WTC11 (cell line): ENCODE results near the gene HID1. TPM values are rescaled to one million over a fixed set of nuclear protein-coding genes. Genes with fewer than 3 reads are reported as not detected.

Experiments used
- ATAC-seq: fragments of 200-7000 bp; cut with Tn5 transposase; 2 replicates; pipeline ENCODE4 v1.10.0; 2021; ENCODE audit warnings: mild to moderate bottlenecking, moderate library complexity
- CTCF ChIA-PET: fragments of 300-600 bp; sonication (Branson Sonifier 250); formaldehyde crosslinking; loops from one replicate; lab custom pipeline; 2021; ENCODE audit warnings: antibody characterized with exemption; lab: Charles Lee
- POLR2A ChIA-PET: fragments of 350-600 bp; sonication (Branson Sonifier 250); formaldehyde crosslinking; loops from one replicate; lab custom pipeline; 2021; ENCODE audit warnings: antibody characterized with exemption; lab: Charles Lee
- DNase-seq: peaks from one replicate; pipeline ENCODE4 v3.0.0; 2021; ENCODE audit warnings: low spot score
- H3K27ac Mint-ChIP-seq: 2 replicates; pipeline ENCODE4 v1.8.0; 2021; ENCODE audit warnings: mixed read lengths
- H3K27me3 Mint-ChIP-seq: 2 replicates; pipeline ENCODE4 v1.8.0; 2021; ENCODE audit warnings: low read depth, mild to moderate bottlenecking, moderate library complexity, mixed read lengths
- H3K36me3 Mint-ChIP-seq: 2 replicates; pipeline ENCODE4 v1.8.0; 2021; ENCODE audit warnings: mixed read lengths
- H3K4me1 Mint-ChIP-seq: 2 replicates; pipeline ENCODE4 v1.8.0; 2022; ENCODE audit warnings: mixed read lengths
- H3K4me3 Mint-ChIP-seq: 2 replicates; pipeline ENCODE4 v1.8.0; 2021; ENCODE audit warnings: mild to moderate bottlenecking, moderate library complexity, mixed read lengths
- H3K9me3 Mint-ChIP-seq: 2 replicates; pipeline ENCODE4 v1.8.0; 2021; ENCODE audit warnings: mixed read lengths
- ARID4B ChIP-seq: sonication (generic); formaldehyde crosslinking; IDR thresholded peaks from 2 replicates; pipeline ENCODE4 v1.8.0; 2023; ENCODE audit warnings: missing genetic modification reagents, mild to moderate bottlenecking, borderline replicate concordance
- ATF6 ChIP-seq: sonication (generic); formaldehyde crosslinking; IDR thresholded peaks from 2 replicates; pipeline ENCODE4 v1.8.1; 2023; ENCODE audit warnings: mild to moderate bottlenecking, missing genetic modification reagents
- ELF4 ChIP-seq: sonication (generic); formaldehyde crosslinking; IDR thresholded peaks from 2 replicates; pipeline ENCODE4 v1.8.1; 2022; ENCODE audit warnings: low read depth, mild to moderate bottlenecking, moderate library complexity, missing genetic modification reagents
- ETV6 ChIP-seq: sonication (generic); formaldehyde crosslinking; IDR thresholded peaks from 2 replicates; pipeline ENCODE4 v1.8.1; 2022; ENCODE audit warnings: mild to moderate bottlenecking, missing genetic modification reagents
- MXD4 ChIP-seq: fragments of 250-450 bp; sonication (Bioruptor Pico); IDR thresholded peaks from 2 replicates; pipeline ENCODE4 v1.8.0; 2021; ENCODE audit warnings: mild to moderate bottlenecking, moderate library complexity, borderline replicate concordance
- MYBL2 ChIP-seq: sonication (generic); formaldehyde crosslinking; IDR thresholded peaks from 2 replicates; pipeline ENCODE4 v1.8.1; 2023; ENCODE audit warnings: mild to moderate bottlenecking, moderate library complexity, missing genetic modification reagents
- NFE2L1 ChIP-seq: sonication (generic); formaldehyde crosslinking; IDR thresholded peaks from 2 replicates; pipeline ENCODE4 v1.8.1; 2023; ENCODE audit warnings: missing genetic modification reagents
- NFYB ChIP-seq: sonication (generic); formaldehyde crosslinking; conservative IDR thresholded peaks from 2 replicates; pipeline ENCODE4 v1.8.0; 2022; ENCODE audit warnings: low read depth, missing genetic modification reagents
- OVOL2 ChIP-seq: fragments of 250-450 bp; sonication (Bioruptor Pico); IDR thresholded peaks from 2 replicates; pipeline ENCODE4 v1.9.0; 2021; ENCODE audit warnings: mild to moderate bottlenecking, borderline replicate concordance
- PRDM15 ChIP-seq: sonication (generic); formaldehyde crosslinking; IDR thresholded peaks from 2 replicates; pipeline ENCODE4 v1.8.0; 2022; ENCODE audit warnings: missing genetic modification reagents
- ZNF219 ChIP-seq: sonication (generic); formaldehyde crosslinking; IDR thresholded peaks from 2 replicates; pipeline ENCODE4 v1.8.0; 2023; ENCODE audit warnings: missing genetic modification reagents, mild to moderate bottlenecking, borderline replicate concordance
- ZNF232 ChIP-seq: sonication (generic); formaldehyde crosslinking; IDR thresholded peaks from 2 replicates; pipeline ENCODE4 v1.8.0; 2022; ENCODE audit warnings: mild to moderate bottlenecking, missing genetic modification reagents
- ZSCAN18 ChIP-seq: fragments of 250-450 bp; sonication (Bioruptor Pico); IDR thresholded peaks from 2 replicates; pipeline ENCODE4 v2.1.2; 2022; ENCODE audit warnings: mild to moderate bottlenecking, moderate library complexity
- total RNA-seq: library from RNA; stranded (reverse); gene quantifications from 3 replicates; pipeline ENCODE4 v1.2.3, GENCODE V29; 2021
- TF ChIP-seq, protein P1 (sequence below): sonication (generic); formaldehyde crosslinking; IDR thresholded peaks from 2 replicates; pipeline ENCODE4 v1.8.0; 2022; ENCODE audit warnings: mild to moderate bottlenecking, missing genetic modification reagents
- TF ChIP-seq, protein P2 (sequence below): fragments of 250-450 bp; sonication (Bioruptor Pico); IDR thresholded peaks from 2 replicates; pipeline ENCODE4 v1.9.0; 2021; ENCODE audit warnings: mild to moderate bottlenecking
- TF ChIP-seq, protein P3 (sequence below): sonication (generic); formaldehyde crosslinking; conservative IDR thresholded peaks from 2 replicates; pipeline ENCODE4 v1.8.1; 2023; ENCODE audit warnings: mild to moderate bottlenecking, low read depth, missing genetic modification reagents, moderate library complexity
- TF ChIP-seq, protein P4 (sequence below): sonication (generic); formaldehyde crosslinking; IDR thresholded peaks from 2 replicates; pipeline ENCODE4 v1.8.1; 2023; ENCODE audit warnings: mild to moderate bottlenecking, missing genetic modification reagents, moderate library complexity

The HID1 gene
- total RNA-seq, 1 experiment from 2014 or later, result 16.7 TPM

DNA sequence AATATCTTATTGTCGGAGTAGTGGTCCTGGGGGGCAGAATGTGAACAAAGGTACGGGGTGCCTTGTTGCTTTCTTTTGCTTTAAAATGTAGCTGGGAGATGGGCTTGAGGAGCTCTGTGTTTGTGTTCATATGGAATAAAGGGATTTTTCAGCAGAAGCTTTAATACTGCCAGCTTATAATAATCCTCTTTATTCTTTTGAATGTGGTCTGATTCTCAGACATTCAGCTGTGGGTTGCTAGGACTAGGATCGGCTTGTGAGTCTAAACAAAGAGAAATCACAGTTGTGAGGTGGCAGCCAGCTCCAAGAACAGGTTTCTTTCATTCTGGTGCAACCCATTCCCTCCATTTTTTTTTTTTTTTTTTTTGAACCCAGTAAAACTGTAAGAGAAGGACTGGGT lies 47.2 kb upstream of the HID1 start:
- peaks cover 38% of the 10 kb centered on the region for H3K36me3 Mint-ChIP-seq
- no peak overlapping the region for H3K27ac Mint-ChIP-seq
- H3K27me3 Mint-ChIP-seq, result no peaks in the 10 kb centered on the region
- TF ChIP-seq PRDM15 (CRISPR knock-in tag), result no peak
- TF ChIP-seq ETV6 (CRISPR knock-in tag), result no peak
- TF ChIP-seq MYBL2, result no peak
- TF ChIP-seq OVOL2, result no peak
- TF ChIP-seq, protein P1, sequence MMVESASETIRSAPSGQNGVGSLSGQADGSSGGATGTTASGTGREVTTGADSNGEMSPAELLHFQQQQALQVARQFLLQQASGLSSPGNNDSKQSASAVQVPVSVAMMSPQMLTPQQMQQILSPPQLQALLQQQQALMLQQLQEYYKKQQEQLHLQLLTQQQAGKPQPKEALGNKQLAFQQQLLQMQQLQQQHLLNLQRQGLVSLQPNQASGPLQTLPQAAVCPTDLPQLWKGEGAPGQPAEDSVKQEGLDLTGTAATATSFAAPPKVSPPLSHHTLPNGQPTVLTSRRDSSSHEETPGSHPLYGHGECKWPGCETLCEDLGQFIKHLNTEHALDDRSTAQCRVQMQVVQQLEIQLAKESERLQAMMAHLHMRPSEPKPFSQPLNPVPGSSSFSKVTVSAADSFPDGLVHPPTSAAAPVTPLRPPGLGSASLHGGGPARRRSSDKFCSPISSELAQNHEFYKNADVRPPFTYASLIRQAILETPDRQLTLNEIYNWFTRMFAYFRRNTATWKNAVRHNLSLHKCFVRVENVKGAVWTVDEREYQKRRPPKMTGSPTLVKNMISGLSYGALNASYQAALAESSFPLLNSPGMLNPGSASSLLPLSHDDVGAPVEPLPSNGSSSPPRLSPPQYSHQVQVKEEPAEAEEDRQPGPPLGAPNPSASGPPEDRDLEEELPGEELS (CRISPR knock-in tag), result no peak
- TF ChIP-seq ZNF232 (CRISPR knock-in tag), result no peak
- TF ChIP-seq ELF4, result no peak
- TF ChIP-seq, protein P2, sequence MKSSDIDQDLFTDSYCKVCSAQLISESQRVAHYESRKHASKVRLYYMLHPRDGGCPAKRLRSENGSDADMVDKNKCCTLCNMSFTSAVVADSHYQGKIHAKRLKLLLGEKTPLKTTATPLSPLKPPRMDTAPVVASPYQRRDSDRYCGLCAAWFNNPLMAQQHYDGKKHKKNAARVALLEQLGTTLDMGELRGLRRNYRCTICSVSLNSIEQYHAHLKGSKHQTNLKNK (CRISPR knock-in tag), result no peak
- TF ChIP-seq MXD4 (CRISPR knock-in tag), result no peak
- TF ChIP-seq, protein P3, sequence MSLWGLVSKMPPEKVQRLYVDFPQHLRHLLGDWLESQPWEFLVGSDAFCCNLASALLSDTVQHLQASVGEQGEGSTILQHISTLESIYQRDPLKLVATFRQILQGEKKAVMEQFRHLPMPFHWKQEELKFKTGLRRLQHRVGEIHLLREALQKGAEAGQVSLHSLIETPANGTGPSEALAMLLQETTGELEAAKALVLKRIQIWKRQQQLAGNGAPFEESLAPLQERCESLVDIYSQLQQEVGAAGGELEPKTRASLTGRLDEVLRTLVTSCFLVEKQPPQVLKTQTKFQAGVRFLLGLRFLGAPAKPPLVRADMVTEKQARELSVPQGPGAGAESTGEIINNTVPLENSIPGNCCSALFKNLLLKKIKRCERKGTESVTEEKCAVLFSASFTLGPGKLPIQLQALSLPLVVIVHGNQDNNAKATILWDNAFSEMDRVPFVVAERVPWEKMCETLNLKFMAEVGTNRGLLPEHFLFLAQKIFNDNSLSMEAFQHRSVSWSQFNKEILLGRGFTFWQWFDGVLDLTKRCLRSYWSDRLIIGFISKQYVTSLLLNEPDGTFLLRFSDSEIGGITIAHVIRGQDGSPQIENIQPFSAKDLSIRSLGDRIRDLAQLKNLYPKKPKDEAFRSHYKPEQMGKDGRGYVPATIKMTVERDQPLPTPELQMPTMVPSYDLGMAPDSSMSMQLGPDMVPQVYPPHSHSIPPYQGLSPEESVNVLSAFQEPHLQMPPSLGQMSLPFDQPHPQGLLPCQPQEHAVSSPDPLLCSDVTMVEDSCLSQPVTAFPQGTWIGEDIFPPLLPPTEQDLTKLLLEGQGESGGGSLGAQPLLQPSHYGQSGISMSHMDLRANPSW (CRISPR knock-in tag), result no peak
- no peak for TF ChIP-seq ZSCAN18
- TF ChIP-seq NFE2L1 (CRISPR knock-in tag), result no peak
- TF ChIP-seq ZNF219 (CRISPR knock-in tag), result no peak
- TF ChIP-seq, protein P4, sequence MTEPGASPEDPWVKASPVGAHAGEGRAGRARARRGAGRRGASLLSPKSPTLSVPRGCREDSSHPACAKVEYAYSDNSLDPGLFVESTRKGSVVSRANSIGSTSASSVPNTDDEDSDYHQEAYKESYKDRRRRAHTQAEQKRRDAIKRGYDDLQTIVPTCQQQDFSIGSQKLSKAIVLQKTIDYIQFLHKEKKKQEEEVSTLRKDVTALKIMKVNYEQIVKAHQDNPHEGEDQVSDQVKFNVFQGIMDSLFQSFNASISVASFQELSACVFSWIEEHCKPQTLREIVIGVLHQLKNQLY, result no peak
- TF ChIP-seq ARID4B, result no peak
- TF ChIP-seq ATF6 (CRISPR knock-in tag), result no peak
- no peak for TF ChIP-seq NFYB (CRISPR knock-in tag)
- POLR2A ChIA-PET, result no interaction called here
- H3K4me1 Mint-ChIP-seq, result no peaks in the 10 kb centered on the region
- DNase-seq, result no peak
- H3K4me3 Mint-ChIP-seq, result no peak overlapping the region
- peaks cover 3% of the 10 kb centered on the region for H3K9me3 Mint-ChIP-seq
- CTCF ChIA-PET, result interaction anchor here (0.8 to 1.3 kb wide), 2 partner anchors 59 to 62 kb away, joined by 3 to 10 read pairs; no protein-coding TSS in a partner anchor
- ATAC-seq, result no peak
